HCT116 (cell line): ENCODE data around the gene ERC1.

Source experiments
- ATF3 ChIP-seq: IDR thresholded peaks from 2 replicates; pipeline ENCODE4 v1.6.1; 2012
- CTCF ChIP-seq, 3 experiments: fragments of 200-600 bp in 1 of 3; sonication (generic) in 1 of 3; IDR thresholded peaks in 2 of 3; conservative IDR thresholded peaks in 1 of 3; 2 replicates each; pipeline ENCODE4 v1.5.1; 2012 to 2017; ENCODE audit warnings: low read depth in 2 of 3, low read length in 2 of 3, antibody characterized with exemption in 1 of 3, borderline replicate concordance in 1 of 3, control low read depth in 1 of 3, mild to moderate bottlenecking in 1 of 3, mixed read lengths in 1 of 3, mixed run types in 1 of 3, moderate library complexity in 1 of 3; ENCODE audit not compliant: insufficient read depth in 1 of 3
- EGR1 ChIP-seq: IDR thresholded peaks from 2 replicates; pipeline ENCODE4 v1.6.1; 2012; ENCODE audit warnings: low read depth
- EZH2 ChIP-seq: fragments of 200-600 bp; sonication (generic); IDR thresholded peaks from 2 replicates; pipeline ENCODE4 v1.6.1; 2017; ENCODE audit warnings: antibody characterized with exemption, mixed run types
- JUND ChIP-seq: IDR thresholded peaks from 2 replicates; pipeline ENCODE4 v1.6.1; 2012
- MAX ChIP-seq: IDR thresholded peaks from 2 replicates; pipeline ENCODE4 v1.6.1; 2012
- POLR2A ChIP-seq: IDR thresholded peaks from 2 replicates; pipeline ENCODE4 v1.7.0; 2011; ENCODE audit warnings: borderline replicate concordance; ENCODE audit not compliant: insufficient read depth, insufficient read length; ENCODE audit errors: extremely low read depth
- POLR2AphosphoS5 ChIP-seq: IDR thresholded peaks from 2 replicates; pipeline ENCODE4 v1.6.1; 2011; ENCODE audit warnings: mild to moderate bottlenecking, low read depth, low read length, moderate library complexity
- YY1 ChIP-seq: IDR thresholded peaks from 2 replicates; pipeline ENCODE4 v1.6.1; 2011; ENCODE audit warnings: low read length, low read depth, moderate library complexity, mild to moderate bottlenecking; ENCODE audit not compliant: insufficient replicate concordance; ENCODE audit errors: extremely low read depth

- TF ChIP-seq POLR2A: no peak
- TF ChIP-seq ATF3: no peak
- no peak for TF ChIP-seq EZH2
- TF ChIP-seq YY1: no peak
- TF ChIP-seq POLR2AphosphoS5: no peak
- no peak for TF ChIP-seq CTCF (IDR thresholded peaks at IDR 0.05 in 2 of 3, conservative IDR thresholded peaks at IDR 0.05 in 1 of 3; ENCODE audit: borderline replicate concordance in 1 of 3, insufficient read depth in 1 of 3, low read depth in 2 of 3, low read length in 2 of 3)
- TF ChIP-seq JUND: no peak
- TF ChIP-seq MAX: no peak
- TF ChIP-seq EGR1: no peak
These were observed 265.3 kb downstream of the ERC1 start for GRCh38 chr12:1256285-1256684.
